NCI-H1105 treated with DMSO at 0.1 percent for 48 hours (cell line): Measurements from ENCODE around the gene ZNF227.
A peak's percentile ranks its signal among the peaks of the same experiment; 100 is the strongest.
"Not testable (repeated sequence)": the region's sequence is repeated elsewhere in the genome, so short reads cannot be mapped to it uniquely, and the experiment has no call there.

Source experiments
- DNase-seq: peaks from one replicate; lab custom pipeline; 2025; lab: John Stamatoyannopoulos, UW

ZNF227 gene

GRCh38 chr19:44212250-44212865 is at the start of gene ZNF227:
TSS of gene ZNF227 (plus strand) at chr19:44212532. CDS start at chr19:44217793, 5,261 bp downstream.
- peak; percentile 91 for DNase-seq

DNA sequence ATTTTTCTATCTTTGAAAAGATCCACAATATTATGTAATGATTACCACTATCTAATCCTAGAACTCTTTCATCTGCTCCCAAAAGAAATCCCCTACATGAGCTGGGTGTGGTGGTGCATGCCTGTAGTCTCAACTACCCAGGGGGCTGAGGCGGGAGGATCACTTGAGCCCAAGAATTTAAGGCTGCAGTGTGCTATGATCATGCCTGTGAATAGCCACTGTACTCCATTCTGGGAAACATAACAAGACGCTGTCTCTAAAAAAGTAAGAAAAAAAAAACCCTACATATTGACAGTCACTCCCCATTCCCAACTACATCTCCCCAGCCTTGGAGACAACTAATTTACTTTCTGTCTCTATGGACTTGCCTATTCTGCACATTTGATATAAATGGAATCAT is 48.5 kb upstream of the ZNF227 start:
- no peak for DNase-seq

- DNase-seq: no peak
Measured at GRCh38 chr19:44164327-44164672, 48.0 kb upstream of the ZNF227 start.

GRCh38 chr19:44164673-44165512 is 47.4 kb upstream of the ZNF227 start, which contains the start of gene ZNF226:
TSS of gene ZNF226 (plus strand) at chr19:44165100. CDS start at chr19:44170081, 4,981 bp downstream.
- peak; percentile 98 for DNase-seq

GRCh38 chr19:44170660-44171059 is 41.7 kb upstream of the ZNF227 start:
- DNase-seq: not testable (repeated sequence)

GRCh38 chr19:44176590-44176989 is 35.7 kb upstream of the ZNF227 start:
- no peak for DNase-seq

DNA sequence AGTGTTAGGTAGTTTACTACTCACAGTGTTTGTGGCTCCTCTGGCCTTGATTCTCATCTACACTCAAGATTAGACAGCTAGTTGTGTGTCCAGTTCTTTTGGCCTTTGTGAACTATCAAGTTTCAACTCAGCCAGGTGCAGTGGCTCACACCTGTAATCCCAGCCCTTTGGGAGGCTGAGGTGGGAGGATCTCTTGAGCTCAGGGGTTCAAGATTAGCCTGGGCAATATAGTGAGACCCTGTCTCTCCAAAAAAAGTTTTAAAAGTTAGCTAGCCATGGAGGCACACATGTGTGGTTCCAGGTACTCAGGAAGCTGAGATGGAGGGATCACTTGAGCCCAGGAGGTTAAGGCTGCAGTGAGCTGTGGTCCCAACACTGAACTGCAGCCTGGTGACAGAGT is 31.4 kb upstream of the ZNF227 start:
- DNase-seq: no peak

GRCh38 chr19:44182145-44182544 is 30.2 kb upstream of the ZNF227 start:
- DNase-seq: no peak

DNA sequence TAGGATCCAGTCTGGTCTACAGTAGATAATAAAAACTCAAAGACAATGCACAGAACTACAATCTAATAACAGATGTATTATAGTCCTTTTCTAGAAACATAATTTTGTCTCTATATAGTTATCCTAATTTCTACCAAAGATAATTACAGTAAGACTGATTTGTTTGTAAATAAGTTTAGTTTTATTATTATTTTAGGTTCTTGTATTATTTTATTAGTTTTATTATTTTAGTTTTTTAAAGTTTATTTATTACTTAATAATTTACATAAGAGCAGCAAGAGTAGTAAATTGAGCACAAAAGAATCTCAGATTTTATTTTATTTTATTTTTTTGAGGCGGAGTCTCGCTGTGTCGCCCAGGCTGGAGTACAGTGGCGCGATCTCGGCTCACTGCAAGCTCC is 22.3 kb upstream of the ZNF227 start:
- DNase-seq: no peak

- DNase-seq: no peak
Measured at GRCh38 chr19:44192127-44192526, 20.2 kb upstream of the ZNF227 start.

DNA sequence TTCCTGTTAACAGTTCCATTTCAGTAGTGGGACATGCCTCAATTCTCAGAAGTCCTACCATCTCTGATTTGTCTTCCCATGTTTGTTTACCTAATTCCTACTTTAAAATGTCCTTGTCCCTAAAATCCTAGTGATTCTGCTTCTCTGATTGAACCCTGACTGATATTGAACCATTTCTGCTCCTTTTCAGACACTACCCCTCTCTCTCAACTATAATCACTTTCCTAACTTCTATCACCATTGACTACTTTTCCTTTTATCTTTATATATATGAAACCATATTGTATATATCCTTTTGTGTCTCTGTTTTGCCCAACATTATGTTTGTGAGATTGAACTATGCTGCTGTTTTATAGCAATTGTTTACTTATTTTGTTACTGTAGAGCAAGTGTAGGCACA is 15.6 kb upstream of the ZNF227 start:
- no peak for DNase-seq

- DNase-seq: no peak
Measured at GRCh38 chr19:44202470-44202869, 9.9 kb upstream of the ZNF227 start.

- no peak for DNase-seq
Measured at GRCh38 chr19:44202974-44203373, 9.4 kb upstream of the ZNF227 start.

- not testable (repeated sequence) for DNase-seq
Measured at GRCh38 chr19:44203877-44204276, 8.5 kb upstream of the ZNF227 start.

DNA sequence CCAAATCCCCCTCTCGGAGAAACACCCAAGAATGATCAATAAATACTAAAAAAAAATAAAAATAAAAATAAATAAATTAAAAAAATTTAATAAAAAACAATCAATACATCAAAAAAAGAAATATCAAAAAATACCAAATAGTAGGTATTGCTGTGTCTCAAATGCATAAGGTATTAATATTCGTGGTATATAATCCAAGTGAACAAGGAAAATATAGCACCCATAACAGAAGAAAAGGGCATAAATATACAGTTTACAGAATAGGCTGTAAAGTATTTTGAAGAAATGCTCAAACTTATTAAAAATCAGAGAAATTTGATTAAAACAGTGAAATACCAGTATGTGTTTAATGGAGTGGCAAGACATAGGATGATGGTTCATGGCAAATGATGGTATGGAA is 7.6 kb upstream of the ZNF227 start:
- DNase-seq: no peak

- DNase-seq: peak; percentile 60
Measured at GRCh38 chr19:44207126-44207803, 5.1 kb upstream of the ZNF227 start.

GRCh38 chr19:44212866-44213346 is 574 bp downstream of the ZNF227 start:
- DNase-seq: peak; percentile 24

DNA sequence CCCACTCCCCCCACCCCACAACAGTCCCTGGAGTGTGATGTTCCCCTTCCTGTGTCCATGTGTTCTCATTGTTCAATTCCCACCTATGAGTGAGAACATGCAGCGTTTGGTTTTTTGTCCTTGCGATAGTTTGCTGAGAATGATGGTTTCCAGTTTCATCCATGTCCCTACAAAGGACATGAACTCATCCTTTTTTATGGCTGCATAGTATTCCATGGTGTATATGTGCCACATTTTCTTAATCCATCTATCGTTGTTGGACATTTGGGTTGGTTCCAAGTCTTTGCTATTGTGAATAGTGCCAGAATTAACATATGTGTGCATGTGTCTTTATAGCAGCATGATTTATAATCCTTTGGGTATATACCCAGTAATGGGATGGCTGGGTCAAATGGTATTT is 7.6 kb downstream of the ZNF227 start:
- DNase-seq: not testable (repeated sequence)

DNA sequence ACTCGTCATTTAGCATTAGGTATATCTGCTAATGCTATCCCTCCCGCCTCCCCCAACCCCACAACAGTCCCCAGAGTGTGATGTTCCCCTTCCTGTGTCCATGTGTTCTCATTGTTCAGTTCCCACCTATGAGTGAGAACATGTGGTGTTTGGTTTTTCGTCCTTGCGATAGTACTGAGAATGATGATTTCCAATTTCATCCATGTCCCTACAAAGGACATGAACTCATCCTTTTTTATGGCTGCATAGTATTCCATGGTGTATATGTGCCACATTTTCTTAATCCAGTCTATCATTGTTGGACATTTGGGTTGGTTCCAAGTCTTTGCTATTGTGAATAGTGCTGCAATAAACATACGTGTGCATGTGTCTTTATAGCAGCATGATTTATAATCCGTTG is 8.4 kb downstream of the ZNF227 start:
- DNase-seq: not testable (repeated sequence)

- DNase-seq: not testable (repeated sequence)
Measured at GRCh38 chr19:44221291-44221690, 9.0 kb downstream of the ZNF227 start.

- DNase-seq: no peak
Measured at GRCh38 chr19:44228318-44228717, 16.0 kb downstream of the ZNF227 start.

DNA sequence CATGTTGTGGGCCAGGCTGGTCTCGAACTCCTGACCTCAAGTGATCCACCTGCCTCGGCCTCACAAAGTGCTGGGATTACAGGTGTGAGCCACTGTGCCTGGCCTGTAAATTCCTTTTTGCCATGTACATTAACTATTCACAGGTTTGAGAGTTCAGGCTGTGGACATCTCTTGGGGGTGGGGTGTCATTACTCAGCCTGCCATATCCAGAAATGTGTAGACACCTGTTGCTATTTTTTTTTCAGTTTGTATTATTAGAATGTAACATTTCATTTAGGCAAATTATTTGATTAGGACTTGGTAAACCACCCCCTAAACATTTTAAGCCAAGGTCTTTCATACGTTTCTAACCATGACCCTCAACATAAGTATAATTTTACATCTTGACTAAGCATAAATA is 20.5 kb downstream of the ZNF227 start:
- no peak for DNase-seq

DNA sequence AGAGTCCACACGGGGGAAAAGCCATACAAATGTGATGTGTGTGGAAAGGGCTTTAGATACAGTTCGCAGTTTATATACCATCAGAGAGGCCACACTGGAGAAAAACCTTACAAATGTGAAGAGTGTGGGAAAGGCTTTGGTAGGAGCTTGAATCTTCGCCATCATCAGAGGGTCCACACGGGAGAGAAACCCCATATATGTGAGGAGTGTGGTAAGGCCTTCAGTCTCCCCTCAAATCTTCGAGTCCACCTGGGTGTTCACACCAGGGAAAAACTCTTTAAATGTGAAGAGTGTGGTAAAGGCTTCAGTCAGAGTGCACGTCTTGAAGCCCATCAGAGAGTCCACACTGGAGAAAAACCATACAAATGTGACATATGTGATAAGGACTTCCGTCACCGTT is 24.1 kb downstream of the ZNF227 start:
- DNase-seq: no peak
